GM21717 (cell line): ENCODE results near the gene MT3.
A peak's percentile ranks its signal among the peaks of the same experiment; 100 is the strongest.
"Not testable (repeated sequence)": the region's sequence is repeated elsewhere in the genome, so short reads cannot be mapped to it uniquely, and the experiment has no call there.

ENCODE experiments used
- ATAC-seq: cut with Tn5 transposase; IDR thresholded peaks from one replicate; pipeline ENCODE4 v1.9.1; 2021; ENCODE audit warnings: mild to moderate bottlenecking, moderate library complexity; ENCODE audit not compliant: unreplicated experiment

The MT3 gene

GRCh38 chr16:56577300-56577625 is 12.1 kb upstream of the MT3 start:
- ATAC-seq, result no peak

GRCh38 chr16:56580391-56581048 is 8.8 kb upstream of the MT3 start:
- ATAC-seq, result no peak

GRCh38 chr16:56582911-56583310 is 6.4 kb upstream of the MT3 start:
- not testable (repeated sequence) for ATAC-seq

- no peak for ATAC-seq
Observed at GRCh38 chr16:56583351-56584168, 5.8 kb upstream of the MT3 start.

GRCh38 chr16:56584276-56584675 is 5.1 kb upstream of the MT3 start:
- ATAC-seq, result no peak

- no peak for ATAC-seq
Observed at GRCh38 chr16:56588781-56589140, 567 bp upstream of the MT3 start.

- no peak for ATAC-seq
Observed at GRCh38 chr16:56591377-56592060, 2.2 kb downstream of the MT3 start.

GRCh38 chr16:56593573-56594291 is 4.4 kb downstream of the MT3 start:
- ATAC-seq, result no peak

GRCh38 chr16:56594292-56594619 is 4.9 kb downstream of the MT3 start:
- no peak for ATAC-seq

- ATAC-seq, result no peak
Observed at GRCh38 chr16:56600398-56600999, 11.2 kb downstream of the MT3 start.

GRCh38 chr16:56601325-56601724 is 12.0 kb downstream of the MT3 start:
- no peak for ATAC-seq

GRCh38 chr16:56603589-56603988 is 14.3 kb downstream of the MT3 start:
- no peak for ATAC-seq

- ATAC-seq, result no peak
Observed at GRCh38 chr16:56604966-56605365, 15.6 kb downstream of the MT3 start.

GRCh38 chr16:56605475-56605874 is 16.1 kb downstream of the MT3 start:
- ATAC-seq, result no peak

GRCh38 chr16:56606071-56606475 is 16.7 kb downstream of the MT3 start:
- no peak for ATAC-seq

GRCh38 chr16:56606476-56607108 is 17.3 kb downstream of the MT3 start:
- no peak for ATAC-seq

- ATAC-seq, result no peak
Observed at GRCh38 chr16:56607109-56607618, 17.8 kb downstream of the MT3 start.

GRCh38 chr16:56607675-56608042 is 18.3 kb downstream of the MT3 start:
- ATAC-seq, result no peak

- ATAC-seq, result peak; percentile 82
Observed at GRCh38 chr16:56608043-56608875, 18.9 kb downstream of the MT3 start, which contains the start of gene MT2A. TSS of gene MT2A (plus strand) at chr16:56608584. CDS start at chr16:56608656, 72 bp downstream.
